Stimulated activated CD4-positive, alpha-beta T cell treated with anti-CD3 and anti-CD28 coated beads, Interleukin-2, amount 100 ng/mL, for 24 hours (primary cell): Measurements from ENCODE around the gene PXDN.

Source experiments
- DNase-seq, 2 donors: peaks; one replicate each; pipeline ENCODE4 v3.0.0-alpha.2; 2020

The PXDN gene

DNA sequence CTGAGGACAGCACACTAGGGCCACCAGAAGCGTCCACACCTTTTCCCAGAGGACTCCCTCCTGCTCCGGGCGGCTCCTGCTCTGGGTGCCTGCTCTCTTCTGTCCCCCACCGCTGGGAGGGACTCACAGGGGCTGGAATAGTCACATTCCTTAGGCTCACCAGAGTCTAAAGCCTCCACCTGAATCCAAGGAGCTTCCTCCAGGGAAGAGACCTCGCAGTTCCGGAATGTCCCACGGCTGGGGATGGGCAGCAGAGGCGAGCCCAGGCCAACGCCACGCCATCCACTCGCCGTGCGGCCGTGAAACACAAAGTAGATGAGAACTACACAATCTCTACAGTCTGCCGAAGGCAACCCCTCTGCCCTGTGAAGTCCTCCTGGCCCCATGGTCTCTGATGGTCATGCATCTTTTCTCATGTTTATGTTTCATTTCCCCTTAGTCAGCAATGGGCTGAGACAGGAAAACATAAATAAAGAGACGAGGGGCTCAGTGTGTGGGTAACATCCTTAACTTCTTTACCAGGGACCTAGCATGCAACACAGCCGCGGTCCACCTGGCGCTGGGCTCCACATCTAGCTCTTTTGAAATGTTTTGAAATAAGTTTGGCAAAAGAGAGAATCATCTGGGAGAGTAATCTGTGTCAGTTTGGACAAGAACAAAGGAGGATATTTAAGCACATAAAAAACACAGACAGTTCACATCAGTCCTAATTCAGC lies 98.4 kb downstream of the PXDN start:
- DNase-seq, result no peak

DNA sequence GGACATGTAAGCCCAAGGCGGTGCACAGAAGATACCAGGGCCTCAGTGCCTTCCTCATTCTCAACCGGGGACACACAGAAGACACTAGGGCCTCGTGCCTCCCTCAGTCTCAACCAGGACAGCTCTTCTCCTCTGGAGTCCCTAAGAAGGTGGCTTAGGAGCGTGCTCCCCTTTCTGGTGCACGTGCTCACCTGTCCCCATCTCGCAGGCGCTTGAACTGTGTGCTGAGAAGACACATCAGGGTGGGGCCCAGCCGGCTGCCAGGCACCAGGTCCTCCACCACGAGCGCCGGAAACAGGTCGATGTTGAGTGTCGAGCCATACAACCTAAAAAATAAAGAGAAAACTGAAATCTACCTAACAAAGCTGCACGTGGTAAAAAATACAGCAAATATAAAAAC lies 99.9 kb downstream of the PXDN start:
- no peak for DNase-seq

DNA sequence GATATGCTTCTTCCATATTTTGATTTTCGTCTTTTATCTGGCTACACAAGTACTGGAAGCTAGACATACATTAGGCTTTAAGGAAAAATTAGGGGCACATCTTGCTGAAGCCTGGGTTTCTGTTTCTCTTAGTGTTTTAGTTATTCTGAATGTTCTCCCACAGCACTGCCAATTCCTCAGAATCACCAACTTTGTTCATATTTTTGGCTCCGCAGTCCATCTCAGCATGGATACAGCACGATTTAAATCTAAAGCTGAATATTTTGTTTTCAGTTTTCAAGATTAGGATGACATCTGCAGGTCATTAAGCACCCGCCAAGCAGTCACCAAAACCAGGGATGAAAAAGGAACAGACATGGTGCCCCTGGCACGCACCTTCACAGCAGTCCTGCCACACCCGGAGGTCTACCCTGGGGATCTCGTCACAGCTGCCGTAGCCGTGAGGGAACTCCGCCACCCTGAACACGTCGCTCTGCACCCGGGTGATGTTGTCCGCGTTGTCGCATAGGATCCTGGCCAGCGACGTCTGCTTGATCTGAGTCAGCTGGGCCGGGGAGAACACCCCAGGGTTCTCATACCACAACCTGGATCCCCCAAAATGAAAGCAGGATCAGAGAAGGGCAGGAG lies 101.2 kb downstream of the PXDN start:
- no peak for DNase-seq

DNA sequence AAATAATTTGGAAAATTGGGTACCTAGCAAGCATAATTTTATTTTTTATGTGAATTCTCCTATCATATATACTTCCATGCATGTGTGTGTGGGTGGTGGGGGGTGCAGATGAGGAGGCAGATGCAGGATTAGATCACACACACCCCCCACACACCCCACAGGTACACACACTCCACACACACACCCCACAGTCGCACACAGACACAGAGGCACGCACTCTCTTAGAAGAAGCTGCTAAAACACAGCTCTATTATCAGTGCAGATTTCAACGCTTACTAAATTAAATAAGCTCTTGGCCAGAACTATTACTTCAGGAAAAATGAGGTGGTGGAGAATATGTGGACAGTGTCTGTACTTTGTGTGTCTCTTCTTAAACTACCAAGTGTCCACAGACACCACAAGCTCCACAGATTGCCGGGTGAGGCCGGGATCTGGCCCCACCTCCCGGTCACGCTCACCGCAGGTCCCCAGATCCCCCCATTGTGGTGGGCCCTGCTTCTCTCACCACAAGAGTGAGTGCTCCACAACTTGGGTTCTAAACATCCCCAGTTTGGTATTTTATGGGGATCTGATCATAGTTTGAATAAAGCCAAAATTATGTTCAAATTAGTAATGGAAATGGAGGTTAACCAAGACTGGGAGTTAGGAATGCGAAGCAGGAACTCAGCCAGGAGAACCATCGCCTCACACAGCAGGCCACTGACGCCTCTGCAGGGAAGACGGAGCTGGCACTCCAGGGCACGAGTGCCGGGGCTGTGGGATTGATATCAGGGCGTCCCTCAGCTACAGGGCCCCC lies 102.1 kb downstream of the PXDN start:
- no peak for DNase-seq

DNA sequence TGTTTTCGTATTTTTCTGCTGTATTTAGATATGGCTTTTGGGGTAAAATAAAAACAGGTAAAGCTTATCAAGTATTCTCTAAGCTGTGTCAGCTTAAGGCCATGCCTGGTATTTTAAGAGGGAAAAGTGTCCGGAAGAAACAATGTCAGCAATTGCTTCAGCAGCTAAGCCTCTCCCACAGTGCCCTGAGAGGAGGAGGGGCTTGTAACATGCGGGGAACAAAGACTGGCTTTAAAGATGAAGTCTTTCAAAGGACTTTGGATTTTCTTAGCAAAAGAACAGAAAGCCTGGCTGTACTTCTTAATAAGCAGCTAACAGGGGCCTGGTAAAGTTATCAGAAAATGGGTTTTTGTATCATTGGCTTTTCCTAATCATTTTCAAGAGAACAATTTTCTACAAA lies 102.8 kb downstream of the PXDN start:
- DNase-seq, result no peak

DNA sequence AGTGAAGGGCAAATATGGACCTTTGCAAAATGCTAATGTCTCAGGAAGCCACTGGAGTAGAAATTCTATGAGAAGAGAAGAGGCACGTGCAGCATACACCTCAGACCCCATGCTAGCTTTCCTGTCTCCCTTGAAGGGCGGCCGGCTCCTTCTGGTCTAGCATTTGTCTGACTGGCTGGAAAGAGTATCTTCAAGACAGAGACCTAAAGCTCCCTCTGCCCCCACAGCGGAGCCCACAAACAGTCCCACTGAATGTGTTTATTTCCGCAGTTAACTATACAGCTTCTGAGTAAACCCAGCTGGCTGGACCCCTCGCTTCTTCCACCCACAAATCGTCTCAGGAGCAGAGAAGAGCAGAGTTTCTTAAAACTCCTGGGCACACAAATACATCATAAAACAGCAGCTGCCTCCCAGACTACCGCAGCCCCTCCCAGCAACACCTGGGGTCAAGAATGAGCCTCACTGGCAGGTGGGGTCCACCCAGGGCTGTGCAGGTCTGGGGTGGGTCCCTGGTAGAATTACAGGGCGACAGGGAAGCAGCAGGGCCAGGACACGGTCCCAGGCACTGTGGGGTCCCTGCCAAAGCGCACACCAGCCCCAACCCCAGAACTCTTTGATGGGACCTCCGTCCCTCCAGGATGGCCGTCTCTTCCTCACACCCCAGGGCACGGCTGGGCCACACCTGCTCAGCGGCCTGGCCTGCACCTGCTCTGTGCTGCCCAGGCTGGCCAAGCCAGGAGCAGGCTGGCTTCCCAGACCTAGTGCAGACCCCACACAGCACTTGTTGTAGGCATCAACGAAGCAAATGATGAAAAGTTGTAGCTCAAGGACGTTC lies 103.8 kb downstream of the PXDN start:
- DNase-seq, result no peak

DNA sequence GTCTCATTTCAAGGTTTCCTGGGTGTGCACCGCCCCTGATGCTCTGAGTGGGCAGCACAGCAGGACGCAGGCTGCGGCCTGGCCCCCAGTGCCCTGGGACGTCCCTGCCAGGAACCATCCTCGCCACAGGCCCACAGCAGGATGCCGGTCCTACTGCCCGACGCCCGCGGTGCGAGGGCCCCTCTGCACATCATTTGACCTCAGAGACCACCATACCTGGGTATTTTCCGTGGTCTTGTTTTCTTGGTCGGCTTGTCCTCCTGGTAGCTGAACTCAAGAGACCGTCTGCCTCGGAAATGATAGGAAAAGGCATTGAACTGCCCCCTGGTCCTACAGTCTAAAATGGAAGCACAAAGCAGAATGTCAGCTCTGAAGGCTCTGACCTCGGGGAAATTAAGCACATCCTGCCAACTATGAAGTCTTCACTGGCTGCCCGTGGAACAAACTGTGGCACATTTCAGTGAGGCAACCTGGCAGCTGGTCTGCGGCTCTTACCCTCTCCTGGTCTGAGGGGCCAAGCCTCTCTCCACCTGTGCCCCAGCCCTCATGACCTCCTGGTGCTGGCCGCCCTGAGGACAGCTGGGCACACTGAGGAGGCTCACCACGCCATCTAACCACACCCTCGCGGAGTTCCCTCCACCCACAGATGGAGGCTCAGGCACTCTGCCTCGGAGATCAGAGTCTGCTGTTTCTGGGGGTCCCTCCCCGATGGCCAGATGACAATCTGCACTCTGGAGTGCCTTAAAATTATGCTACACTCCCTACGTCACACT lies 105.0 kb downstream of the PXDN start:
- DNase-seq, result no peak

DNA sequence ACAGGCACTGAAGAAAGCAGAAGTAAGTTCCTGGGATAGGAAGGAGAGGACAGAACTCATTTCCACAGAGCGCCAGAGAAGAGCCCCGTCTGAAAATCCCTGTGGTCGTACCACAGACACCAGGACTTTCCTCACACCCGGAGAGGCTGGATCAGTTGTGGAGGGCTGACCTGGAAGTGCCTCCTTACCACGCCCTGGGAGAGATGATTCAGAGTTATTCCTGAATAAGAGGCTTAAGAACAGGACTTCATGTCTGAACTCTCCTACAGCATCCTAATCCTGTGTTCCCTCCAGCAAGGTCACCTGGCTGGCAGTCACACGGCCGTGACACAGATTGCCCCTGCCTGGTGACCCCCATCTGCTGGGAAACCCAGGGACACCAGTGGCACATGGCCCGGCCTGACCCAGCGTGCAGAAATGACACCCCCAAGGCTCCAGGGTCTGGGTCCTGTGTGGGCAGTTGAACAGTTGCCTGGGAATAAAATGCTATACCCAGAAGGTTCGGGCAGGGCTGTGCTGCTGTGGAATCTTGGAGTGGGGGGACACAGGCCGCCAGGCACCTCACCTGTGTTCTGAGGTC lies 105.9 kb downstream of the PXDN start:
- DNase-seq, result no peak

DNA sequence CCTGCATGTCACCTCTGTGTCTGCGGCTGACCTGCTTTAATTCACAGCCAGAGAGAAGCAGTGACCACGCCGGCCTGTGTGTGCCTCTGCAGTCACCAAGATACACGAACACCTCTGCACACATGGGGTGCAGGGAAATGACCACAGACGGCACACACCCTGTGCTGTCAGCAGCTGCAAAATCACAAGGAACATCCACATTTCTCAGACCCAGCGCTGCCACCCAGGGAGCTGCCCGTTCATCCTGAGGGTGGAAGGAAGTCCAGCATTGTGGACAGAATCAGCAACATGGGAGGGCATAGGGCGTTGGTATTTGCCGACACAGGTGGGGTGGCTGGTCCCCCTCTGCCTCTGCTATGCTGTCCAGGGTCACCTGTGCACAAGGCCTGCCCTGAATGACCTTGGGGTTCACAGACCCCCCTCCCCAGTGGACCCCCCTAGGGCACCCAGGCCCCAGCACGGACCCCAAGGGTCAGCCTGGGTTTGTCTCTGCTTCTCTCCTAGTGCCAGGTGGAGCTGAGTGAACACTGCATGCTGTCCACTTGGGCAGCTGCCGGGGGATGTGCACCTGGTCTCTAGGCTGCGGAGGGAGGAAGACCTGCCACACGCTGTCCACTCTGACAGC lies 107.4 kb downstream of the PXDN start:
- DNase-seq, result no peak

DNA sequence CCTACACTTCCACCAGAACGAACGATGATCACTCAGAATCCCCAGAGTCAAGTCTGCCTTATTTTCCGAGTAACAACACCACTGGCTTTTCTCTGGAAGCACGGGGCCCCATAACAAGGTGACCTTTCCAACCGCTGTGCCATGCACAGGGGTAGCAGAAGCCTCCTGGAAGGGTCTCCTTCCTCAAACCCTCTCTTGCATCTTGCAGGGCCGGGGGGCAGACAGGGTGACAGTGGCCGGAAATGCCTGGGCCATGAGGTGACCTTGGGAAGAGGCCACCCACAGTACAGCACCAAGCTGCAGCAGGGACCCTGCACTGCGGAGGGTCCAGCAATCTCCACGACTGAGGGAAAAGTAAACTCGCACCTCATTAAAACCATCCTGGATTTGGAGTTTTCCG lies 108.5 kb downstream of the PXDN start:
- no peak for DNase-seq

DNA sequence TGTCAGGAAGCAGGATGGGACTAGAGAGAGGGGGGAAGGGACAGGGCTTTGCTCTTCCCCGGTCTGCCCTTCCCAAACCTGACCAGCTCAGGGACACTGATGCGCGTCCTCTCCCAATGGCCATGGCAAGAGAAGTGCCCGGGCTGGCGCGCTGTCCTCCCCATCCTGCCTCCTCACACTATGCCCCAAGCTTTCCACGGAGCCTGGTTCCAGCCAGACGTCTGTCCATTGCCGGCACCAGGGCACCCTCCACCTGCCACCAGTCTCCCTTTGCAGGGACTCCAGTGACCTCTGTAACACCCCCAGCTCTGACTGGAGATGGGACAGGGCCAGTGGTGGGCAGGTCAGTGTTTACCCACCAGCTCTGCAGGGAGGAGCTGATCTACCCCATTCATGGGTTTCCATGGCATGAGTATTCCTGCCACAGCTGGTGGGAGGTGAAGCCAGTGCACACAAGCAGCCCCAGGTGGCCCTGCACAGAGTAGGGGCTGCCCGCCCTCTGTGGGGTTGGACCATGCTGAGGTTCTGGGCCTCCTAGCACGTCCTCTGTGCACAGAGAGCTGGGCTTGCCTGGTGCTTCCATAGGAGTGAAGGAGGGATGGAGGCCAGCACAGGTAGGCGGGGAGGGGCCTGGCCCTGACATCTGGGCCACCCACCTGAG lies 109.5 kb downstream of the PXDN start:
- DNase-seq, result no peak

DNA sequence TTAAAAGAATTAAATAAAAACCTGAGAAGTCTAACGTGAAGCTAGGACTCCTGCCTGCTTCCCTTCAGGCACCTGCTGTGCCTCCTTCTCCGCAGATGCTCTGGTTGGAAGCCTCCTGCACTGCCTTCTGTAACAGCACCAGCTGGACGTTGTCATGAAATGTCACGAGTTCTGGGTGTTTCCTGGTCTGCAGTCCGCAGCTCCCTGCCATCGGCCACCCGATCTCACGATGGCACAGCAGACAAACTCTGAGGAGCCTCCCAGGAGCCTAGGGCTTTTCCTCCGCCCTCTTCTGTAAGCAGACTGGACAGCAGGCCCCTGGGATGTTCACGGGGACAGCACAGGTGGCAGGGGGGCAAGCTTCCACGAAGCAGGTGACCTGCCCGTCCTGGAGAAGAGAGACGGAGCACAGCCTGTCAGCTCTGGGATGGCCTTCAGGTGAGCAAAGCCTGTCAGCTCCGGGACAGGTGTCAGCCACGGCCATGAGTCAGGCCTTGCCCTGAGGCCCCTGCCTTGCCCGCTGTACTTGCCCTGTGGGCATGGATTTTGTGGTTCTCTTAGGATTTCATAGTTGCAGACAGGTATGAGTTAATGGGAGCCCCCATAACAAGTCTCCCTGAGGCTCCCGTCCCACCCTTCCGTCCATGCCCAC lies 110.3 kb downstream of the PXDN start:
- DNase-seq, result no peak

DNA sequence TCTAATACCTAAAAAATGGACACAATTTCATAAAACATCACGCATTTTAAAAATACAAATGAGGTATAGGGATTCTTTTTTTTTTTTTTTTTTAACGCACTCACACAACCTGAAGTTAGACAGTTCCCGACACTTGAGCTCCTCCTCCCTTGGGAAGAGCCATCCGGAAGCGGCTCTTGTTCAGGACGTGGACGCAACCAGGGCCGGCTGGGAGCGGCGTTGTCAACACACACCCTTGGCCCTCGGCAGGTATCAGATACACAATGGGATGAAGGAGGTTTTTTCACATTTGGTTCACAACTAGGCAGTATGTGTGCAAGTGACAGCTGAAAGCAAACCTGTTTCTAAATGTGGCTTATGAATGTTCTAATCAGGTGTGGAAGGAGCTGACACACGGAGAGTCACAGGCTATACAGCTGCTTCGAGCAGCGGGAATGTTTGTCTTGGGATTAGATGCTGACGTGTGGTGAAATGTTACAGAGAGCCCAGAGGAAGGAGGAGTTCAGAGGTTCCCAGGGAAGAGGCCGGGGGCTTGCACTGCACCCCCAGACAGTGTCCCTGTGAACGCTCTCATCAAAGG lies 111.1 kb downstream of the PXDN start:
- no peak for DNase-seq

DNA sequence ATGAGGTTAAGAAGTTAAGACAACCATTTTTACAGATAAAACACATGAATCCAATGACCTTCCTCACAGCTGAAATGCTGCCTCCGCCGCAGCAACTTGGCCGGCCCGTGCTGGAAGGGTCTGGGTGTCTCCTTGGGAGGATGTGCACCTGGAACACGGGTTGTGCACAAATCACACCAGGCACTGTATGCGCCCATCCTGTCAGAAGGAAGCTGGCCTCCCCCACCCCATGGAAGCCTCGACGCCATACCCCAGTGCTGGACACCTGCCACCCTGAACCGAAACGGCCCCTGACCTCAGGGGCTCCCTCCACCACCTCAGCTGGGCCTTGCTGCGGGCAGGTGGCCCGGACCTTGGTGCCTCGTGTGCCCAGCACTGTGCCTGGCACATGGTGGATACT lies 111.8 kb downstream of the PXDN start:
- no peak for DNase-seq

DNA sequence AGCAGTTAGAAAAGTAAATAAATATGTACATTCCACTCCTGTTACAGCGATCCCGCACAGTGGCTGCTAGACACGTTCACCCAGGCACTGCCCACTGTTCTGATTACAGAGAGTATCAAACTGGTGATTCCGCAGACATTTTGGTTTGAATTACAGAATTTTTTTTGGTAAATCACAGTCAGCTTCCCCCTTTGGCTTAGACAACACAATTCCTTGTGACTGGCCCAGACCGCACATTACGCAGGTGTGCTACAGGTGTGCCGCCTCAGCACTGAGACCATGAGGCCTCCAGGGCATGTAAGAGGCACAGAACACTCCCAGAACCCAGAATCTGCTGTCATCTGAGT lies 112.3 kb downstream of the PXDN start:
- DNase-seq, result no peak

DNA sequence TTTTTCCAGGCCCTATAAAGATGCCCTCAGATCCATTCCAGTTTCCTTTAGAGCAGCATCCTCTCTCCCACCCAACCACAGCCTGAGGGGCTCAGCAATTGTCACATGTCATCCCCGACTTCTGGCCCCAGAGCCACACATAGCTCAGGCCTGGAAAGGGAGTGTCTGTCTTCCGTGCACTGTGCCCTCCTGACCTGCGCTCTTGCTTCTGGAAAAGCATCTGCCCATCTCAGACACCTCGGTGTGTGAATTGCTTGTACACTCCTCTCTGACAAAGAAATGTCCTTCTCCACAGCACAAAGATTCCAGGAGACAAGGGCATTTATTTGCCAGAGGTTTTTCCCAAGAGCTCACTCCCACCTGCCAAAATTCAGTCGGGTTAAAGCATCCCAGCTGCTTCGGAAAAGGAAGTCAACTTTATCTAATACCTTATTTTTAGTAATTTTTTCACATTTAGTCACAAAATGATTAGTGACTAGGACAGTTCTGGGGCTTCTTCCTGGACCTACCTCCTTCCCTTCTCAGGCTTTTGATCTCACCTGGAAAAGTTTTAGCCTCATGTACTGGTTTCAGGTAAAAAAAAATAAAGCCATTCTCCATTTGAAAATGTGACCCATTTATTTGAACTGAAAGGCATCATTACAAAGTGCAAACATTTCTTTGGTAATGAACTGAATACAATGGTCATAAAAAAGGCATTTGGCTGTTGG lies 112.9 kb downstream of the PXDN start:
- DNase-seq, result no peak

DNA sequence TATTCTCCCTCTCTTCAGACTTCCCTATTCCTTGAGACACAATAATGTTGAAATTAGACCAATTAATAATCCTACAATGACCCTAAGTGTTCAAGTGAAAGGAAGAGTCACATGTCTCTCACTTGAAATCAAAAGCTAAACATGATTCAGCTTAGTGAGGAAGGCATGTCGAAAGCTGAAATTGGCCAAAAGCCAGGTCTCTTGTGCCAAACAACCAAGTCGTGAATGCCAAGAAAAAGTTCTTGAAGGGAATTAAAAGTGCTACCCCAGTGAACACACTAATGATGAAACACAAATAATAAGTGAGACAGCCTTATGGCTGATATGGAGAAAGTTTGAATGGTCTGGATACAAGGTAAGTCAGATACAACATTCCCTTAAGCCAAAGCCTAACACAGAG lies 115.4 kb downstream of the PXDN start:
- DNase-seq, result no peak

DNA sequence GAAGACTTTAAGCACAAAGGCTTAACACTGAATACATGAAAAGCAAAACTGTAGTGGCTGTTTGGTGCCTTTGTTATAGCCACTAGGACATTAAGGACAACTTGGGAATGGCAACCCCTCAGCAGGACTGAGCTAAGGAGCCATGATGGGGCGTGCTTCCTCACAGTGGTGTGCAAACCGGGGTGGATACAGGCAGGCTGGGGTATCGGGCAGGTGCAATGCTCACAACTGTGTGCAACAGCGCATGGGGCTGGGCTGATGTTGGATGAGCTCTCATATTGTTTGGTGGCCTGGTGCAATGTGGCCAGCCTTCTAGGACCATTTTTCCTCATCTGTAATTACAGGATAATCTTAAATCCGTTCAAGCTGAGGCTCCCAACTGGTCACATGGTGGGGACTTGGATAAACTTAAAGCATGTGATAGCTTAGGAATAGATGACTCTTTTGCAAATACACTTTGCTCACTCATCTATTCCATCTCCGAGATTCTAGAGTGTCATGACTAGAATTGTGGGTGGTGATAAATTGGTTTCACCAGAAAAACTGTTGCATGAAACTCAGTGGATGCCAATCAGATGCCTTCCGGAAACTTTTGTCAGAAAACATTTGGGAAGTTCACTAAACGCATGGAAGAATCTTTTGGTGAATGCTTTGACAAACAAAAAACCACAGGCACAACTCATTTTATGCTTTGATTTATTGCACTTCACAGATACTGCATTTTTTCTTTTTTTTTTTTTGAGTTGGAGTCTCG lies 116.5 kb downstream of the PXDN start:
- no peak for DNase-seq

DNA sequence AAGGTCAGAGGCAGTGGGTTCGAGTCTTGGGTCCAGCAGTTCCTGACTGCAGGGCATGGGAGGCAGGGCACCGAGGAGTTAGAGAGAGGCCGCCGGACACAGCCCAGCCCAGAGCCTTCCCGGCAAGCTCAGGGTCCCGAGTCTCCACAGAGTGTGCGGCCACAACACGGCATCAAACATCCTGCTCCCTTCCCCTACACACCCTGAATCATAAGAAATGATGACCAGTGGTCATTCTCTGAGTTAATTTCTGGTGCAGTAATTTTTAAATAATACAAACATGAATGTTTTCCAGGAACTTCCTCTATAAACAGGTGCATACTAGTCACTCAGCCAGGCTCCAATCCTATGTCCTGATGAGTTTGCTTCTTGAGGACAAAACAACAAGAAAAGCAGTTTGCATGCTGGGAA lies 118.0 kb downstream of the PXDN start:
- DNase-seq, result no peak
